Measurements from ENCODE around the gene POGZ.

The POGZ gene

GRCh38 chr1:151459331-151460046 lies at the start of gene POGZ:
Gene POGZ (minus strand): TSS chr1:151459494. CDS start chr1:151442204, 17,290 bp downstream.
- peak; percentile 93 for DNase-seq

- DNase-seq: no peak
Measured at GRCh38 chr1:151508833-151509232, 49.5 kb upstream of the POGZ start.

DNA sequence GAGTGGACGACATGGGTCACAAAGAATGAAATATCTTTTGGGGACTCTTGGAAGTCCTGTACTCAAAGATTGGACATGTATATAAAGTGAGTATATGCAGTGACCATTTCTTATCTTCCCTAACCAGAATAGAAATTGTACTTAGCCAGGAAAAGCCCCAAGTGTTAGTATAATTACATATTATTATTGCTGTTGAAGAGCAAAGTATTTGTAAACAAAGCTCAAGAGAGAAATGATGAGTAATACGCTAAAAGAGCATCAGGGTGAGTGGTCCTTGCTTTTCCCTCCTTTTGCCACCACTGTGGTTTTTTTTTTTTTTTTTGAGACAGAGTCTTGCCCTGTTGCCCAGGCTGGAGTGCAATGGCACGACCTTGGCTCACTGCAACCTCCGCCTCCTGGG lies 45.5 kb upstream of the POGZ start:
- no peak for DNase-seq

- no peak for DNase-seq
Measured at GRCh38 chr1:151504252-151504651, 45.0 kb upstream of the POGZ start.

DNA sequence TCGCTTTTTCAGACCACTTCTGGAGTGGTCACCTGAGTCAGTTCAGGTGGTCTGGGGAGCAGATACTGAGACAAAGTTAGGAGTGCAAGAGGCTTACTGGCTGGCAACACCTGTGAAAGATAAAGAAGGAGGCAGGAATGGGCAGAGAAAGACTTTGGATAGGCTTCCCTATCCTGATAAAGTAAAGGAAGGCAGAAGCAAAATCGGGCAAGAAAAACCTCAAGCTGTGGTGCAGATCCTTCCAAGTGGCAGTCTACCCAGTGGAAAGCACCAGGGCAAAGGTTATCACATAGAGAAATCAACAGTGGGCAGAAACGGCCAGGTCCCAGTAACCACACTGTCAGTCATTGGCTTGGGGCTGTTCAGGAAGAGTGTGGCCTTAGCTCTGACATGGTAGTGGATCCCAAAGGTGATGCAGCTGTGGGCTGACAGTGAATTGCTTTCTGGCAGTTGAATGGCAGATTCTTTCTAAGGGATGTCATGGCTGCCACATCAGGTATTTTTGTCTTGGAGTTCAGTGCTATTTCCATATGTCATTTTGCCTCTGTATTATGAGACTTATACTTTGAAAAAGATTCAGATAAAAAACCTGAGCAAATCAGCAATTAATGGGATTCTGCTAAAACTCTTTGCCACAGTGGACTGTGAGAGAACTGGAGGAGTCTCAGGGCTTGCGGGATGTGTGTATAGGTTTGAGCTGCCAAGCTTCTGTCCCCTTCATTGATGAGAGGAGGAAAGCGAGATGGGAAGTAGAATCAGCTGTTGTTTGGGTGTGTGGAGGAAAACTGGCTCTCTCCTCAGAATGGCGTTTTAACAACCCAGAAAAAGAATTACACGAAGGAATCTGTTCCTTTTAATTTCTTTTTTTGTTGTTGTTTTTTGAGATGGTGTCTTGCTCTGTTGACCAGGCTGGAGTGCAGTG lies 43.8 kb upstream of the POGZ start:
- no peak for DNase-seq

DNA sequence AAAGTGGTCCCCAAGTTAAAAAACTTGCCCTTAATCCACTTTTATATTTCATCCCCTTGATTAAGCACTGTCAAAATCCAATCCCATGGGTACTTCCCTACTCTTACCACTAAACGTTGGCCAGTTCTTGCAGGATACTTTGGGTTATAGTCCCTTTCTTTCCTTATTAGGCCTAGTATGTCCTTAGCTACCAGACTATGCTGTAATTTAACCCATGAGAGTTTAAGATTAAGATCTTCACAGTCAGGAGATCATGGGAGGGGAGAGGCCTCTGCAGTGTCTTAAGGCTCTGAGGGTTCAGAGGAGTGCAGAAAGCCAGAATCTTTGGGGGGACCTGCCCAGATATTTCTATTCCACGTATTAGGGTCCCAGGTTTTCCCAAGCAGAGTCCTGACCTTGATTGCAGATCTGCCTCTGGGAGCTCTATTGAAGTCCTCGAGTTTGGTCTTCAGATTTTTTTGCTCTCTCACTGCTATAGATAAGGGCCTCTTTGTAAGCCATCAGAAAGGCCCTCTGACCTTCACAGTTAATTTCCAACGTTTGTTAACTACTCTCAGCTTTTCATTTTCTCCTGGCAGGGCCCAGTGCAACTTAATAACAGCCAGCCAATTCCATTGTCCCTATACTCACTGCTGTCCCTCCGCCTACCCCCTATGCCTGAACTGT lies 42.9 kb upstream of the POGZ start:
- no peak for DNase-seq

GRCh38 chr1:151501474-151501873 lies 42.2 kb upstream of the POGZ start:
- DNase-seq: no peak

DNA sequence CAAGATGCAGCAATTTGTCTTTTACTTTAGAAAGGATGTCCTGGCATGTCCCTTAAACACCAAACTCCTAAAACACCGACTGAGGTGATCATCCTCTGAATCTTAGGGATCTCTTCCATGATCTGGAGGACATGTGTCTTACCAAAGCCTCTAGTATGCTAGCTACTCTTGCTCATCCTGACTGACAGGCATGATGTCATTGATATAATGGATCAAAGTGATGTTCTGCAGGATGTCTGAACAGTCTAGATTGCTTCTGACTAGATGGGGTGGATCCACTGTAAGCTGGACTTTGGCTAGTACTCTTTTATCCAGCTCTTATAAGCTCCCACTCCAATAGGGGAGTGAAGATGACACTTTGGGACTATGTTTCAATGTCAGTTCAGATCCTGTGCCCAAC lies 40.6 kb upstream of the POGZ start:
- DNase-seq: no peak

DNA sequence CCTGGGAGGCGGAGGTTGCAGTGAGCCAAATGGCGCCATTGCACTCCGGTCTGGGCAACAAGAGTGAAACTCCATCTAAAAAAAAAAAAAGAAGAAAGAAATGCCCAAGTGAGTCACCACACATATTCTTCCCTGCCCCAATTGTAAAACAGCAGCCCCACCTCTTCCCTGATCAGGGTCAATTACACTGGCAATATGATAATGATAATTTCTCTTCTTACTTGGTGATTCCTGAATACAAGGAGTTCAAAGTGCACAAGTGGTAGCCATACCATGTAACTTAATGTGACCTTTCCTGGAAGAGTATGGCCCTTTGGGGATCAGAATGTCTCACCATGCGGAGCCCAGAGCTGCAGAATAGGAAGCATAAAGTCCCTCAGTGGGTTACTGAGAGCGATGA lies 40.1 kb upstream of the POGZ start:
- DNase-seq: no peak

DNA sequence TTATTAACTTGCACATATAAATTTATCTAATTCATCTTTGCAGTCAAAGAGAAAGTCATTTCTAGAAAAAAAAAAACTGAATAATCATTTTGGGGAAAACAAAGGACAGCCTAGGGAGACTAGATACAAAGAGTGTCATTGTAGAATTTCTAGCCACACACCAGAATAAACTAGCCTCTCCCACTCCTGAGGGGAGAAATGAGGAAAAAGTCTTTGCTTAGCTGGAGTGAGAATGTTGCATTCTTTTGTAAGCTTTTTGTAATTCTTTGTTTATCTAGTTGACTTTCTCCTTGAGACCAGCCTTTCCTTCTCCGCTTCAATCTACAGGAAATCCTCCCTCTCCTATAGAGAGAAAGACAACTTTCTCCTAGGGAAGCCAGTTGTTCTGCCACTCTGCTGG lies 36.0 kb upstream of the POGZ start:
- DNase-seq: no peak

DNA sequence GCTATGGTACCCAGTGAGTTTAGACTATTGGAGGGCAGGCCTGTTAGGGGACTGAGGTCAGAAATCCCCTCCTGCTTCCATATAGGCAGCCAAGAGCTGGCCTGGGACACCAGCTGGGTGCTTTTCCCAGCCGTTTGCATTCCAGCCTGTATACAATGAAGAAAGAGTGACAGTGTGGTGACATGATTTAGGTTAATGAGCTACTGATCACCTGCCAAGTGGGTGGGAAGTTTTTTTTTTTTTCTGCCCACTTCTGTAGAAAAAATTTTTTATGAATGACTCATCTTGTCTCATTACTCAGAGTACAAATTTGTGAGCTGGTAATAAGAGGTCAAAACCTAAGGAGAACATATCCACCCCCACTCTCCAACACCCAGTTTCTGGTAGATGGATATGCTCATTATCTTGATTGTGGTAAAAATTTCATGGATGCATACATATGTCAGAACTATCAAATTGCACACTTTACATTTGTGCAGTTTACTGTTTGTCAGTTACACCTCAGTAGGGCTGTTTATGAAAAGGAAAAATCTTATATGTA lies 35.5 kb upstream of the POGZ start:
- no peak for DNase-seq

GRCh38 chr1:151493042-151493441 lies 33.7 kb upstream of the POGZ start:
- DNase-seq: no peak

DNA sequence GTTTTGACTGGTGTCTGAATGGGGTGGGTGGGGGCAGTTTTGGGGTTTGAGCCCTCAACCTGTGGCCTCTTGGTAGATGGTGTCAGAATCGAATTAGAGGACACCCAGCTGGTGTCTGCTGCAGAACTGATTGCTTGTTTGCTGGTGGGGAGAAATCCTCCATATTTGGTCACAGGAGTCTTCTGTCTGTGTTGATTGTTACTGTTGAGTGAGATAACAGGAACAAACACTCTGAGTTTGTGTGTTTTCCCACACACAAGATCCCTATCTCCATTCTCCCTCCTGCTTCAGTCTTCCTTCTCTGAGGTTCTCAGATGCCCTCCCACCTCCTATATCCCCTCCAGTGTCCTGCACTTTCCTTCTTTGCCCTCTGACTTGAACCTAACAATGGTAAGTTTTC lies 32.8 kb upstream of the POGZ start:
- no peak for DNase-seq

GRCh38 chr1:151491641-151492040 lies 32.3 kb upstream of the POGZ start:
- DNase-seq: no peak

- DNase-seq: no peak
Measured at GRCh38 chr1:151486557-151486956, 27.3 kb upstream of the POGZ start.

DNA sequence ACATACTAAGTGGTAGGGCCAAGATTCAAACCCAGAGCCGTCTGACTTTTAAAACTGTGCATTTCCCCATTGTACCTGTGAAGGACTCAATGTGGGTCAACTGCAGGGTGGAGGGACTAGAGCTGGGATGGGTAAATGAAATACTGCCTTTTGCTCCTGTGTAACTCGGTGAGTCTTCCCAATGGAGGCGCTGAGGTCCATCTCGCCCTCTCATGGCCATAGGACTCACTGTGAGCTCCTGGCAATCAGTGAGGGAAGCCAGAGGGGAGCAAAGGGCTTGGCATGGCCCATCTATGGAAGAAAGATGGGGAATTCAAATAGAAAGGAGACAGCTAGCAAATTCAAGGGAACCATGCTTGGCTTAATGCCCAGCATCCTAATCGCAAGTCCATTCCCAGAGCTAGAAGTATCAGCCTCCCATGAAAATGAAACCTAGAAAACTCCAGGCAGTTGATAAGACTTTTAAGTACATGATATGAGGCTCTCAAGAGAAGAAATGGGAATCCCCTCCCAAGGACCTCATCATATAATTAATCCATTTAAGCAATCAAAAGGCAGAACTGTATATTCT lies 26.5 kb upstream of the POGZ start:
- no peak for DNase-seq

DNA sequence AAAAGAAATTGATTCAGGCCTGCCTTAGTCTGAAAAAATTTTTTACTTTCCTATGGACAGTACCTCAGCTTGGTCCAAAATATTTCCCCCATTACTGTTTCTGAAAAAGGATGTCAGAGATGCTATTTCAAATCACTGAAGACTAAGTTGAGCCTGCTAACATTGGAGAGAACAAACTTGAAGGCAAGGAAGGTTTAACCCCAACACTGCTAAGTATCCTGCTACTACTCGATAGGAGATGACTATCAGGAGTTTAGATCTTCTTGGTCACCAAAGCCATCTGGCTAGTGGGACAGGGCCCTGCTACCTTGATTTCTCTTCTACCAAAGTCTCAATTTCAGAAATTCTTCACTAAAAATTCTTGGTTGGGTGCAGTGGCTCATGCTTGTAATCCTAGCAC lies 22.7 kb upstream of the POGZ start:
- no peak for DNase-seq

DNA sequence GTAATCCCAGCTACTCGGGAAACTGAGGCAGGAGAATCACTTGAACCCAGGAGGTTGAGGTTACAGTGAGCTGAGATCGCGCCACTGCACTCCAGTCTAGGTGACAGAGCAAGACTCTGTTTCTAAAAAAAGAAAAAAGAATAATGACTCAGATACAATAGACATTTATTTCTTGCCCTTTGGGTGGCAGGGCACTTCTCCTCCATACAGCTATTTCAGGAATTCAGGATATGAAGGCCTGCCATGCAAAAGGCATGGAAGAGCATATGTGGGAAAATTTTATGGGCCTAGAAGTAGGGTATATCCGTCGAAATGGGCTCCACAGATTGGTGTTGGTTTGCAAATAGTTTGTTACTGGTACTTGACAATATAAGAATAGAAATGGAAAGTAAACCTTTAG lies 20.2 kb upstream of the POGZ start:
- DNase-seq: no peak

DNA sequence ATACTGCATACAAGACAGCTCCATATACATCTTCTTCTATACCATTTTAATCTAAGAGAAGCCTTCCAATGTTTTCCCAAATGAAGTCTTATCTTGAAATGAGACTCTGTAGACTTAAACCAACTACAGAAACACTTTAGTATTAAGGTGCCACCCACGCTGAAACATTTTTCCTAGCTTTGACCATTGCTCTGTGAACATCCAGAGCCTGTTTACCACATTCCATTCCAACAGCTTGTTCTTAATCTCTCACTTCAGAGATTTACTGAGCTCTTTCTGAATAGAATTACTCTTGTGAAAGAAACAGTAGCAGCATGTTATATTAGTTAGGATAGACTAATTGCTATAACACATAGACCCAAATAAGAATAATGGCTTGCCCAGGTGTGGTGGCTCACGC lies 19.6 kb upstream of the POGZ start:
- DNase-seq: no peak

GRCh38 chr1:151478140-151478812 lies 19.0 kb upstream of the POGZ start:
- no peak for DNase-seq

DNA sequence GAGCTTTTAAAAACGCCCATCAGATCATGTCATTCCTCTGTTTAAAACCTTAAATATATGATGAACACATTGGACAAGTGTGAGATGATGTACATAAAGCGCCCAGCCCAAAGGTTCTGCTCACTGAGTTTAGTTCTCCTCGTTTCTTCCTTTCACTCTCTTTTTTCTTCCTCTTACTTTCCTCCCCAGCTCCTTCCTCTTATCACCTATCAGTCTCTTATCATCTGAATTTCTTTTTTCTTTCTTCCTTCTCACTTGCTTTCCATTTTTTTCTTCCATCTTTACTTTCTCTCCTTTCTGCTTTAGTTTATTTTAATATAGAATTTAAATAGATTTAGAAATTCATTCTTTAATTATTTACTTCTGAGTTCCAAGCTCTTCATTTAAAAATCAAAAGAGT lies 17.8 kb upstream of the POGZ start:
- no peak for DNase-seq

GRCh38 chr1:151476083-151476482 lies 16.8 kb upstream of the POGZ start:
- no peak for DNase-seq

DNA sequence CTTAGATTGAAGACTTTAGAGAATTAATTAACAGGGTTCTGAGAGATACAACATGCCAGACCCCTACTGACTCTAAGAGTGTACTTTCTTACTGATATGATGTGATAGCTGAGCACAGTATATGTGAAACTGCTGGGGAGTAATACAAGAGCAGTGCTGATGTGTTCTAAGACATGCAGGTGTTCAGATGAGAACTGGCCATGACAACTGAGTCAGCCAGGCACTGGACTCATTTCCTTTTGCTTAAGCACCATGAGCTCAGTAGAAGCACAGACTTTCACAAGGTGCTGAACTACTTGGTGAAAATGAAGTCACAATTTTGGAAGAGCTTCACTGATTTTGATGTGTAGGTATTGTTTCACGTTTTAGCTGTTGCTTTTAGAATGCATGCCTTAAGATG lies 15.9 kb upstream of the POGZ start:
- DNase-seq: no peak

Data from activated CD4-positive, alpha-beta T cell treated with anti-CD3 and anti-CD28 coated beads for 1 hour (primary cell).